GM04503 (cell line): ENCODE data around the gene PLEKHG4.
A peak's percentile ranks its signal among the peaks of the same experiment; 100 is the strongest.

ENCODE experiments used
- DNase-seq: peaks from one replicate; pipeline ENCODE4 v3.0.0-alpha.2; 2012; ENCODE audit warnings: low read depth

PLEKHG4 gene

GRCh38 chr16:67260426-67261063 lies 18.8 kb upstream of the PLEKHG4 start:
- DNase-seq, result no peak

- no peak for DNase-seq
Measured at GRCh38 chr16:67263201-67263600, 16.1 kb upstream of the PLEKHG4 start.

GRCh38 chr16:67264277-67264676 lies 15.1 kb upstream of the PLEKHG4 start:
- no peak for DNase-seq

- DNase-seq, result no peak
Measured at GRCh38 chr16:67264866-67265265, 14.5 kb upstream of the PLEKHG4 start.

- DNase-seq, result no peak
Measured at GRCh38 chr16:67265834-67266233, 13.5 kb upstream of the PLEKHG4 start.

GRCh38 chr16:67268136-67268579 lies 11.2 kb upstream of the PLEKHG4 start:
- peak; percentile 93 for DNase-seq

GRCh38 chr16:67269766-67270165 lies 9.6 kb upstream of the PLEKHG4 start:
- no peak for DNase-seq

GRCh38 chr16:67270931-67271338 lies 8.4 kb upstream of the PLEKHG4 start:
- DNase-seq, result no peak

- no peak for DNase-seq
Measured at GRCh38 chr16:67271446-67271845, 7.9 kb upstream of the PLEKHG4 start.

GRCh38 chr16:67275321-67275720 lies 4.0 kb upstream of the PLEKHG4 start:
- no peak for DNase-seq

GRCh38 chr16:67277294-67277998 lies 1.9 kb upstream of the PLEKHG4 start:
- peak; percentile 97 for DNase-seq

GRCh38 chr16:67277999-67278772 lies 1.1 kb upstream of the PLEKHG4 start:
- DNase-seq, result peak; percentile 64

GRCh38 chr16:67278773-67279295 lies 498 bp upstream of the PLEKHG4 start:
- no peak for DNase-seq

GRCh38 chr16:67280090-67281015 lies 1.0 kb downstream of the PLEKHG4 start:
- no peak for DNase-seq

GRCh38 chr16:67281536-67282446 lies 2.5 kb downstream of the PLEKHG4 start:
- DNase-seq, result no peak

- no peak for DNase-seq
Measured at GRCh38 chr16:67282447-67282805, 3.1 kb downstream of the PLEKHG4 start.

- DNase-seq, result no peak
Measured at GRCh38 chr16:67283039-67283825, 3.9 kb downstream of the PLEKHG4 start.

GRCh38 chr16:67283826-67284555 lies 4.7 kb downstream of the PLEKHG4 start:
- DNase-seq, result no peak
